ENCODE measurements around the gene KCNT2. TPM values are rescaled to one million over a fixed set of nuclear protein-coding genes. Genes with fewer than 3 reads are reported as not detected.

The KCNT2 gene
- total and polyA plus RNA-seq, 2 of the 8 experiments (the other 6 are each of a cell fraction or from before 2014, with no cell fraction given): 2.3 to 10.2 TPM

DNA sequence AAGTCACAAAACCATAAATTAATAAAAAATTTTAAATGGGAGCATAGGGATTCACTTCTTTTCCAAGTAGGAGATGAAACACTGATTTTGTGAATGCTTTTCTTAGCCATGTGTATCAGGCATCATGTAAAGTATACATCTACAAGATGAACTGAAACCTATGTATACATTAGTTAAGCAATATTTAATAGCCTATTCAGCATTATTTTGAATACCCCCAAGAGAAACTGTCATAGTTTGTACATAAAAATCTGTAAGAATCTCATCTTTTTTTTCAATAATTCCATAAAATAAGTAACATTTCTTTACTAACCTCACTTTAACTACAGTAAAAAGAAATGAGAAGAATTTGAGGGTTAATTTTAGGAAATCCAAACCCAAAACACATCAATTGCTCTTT lies 348.0 kb downstream of the KCNT2 start:
- no peak overlapping the region for H2BK120ac ChIP-seq (replicated peaks; ENCODE audit: low read depth, low read length)
- H3K9me3 ChIP-seq (ENCODE audit: insufficient read depth in 2 of 2, low read depth in 1 of 2, low read length in 1 of 2): no peaks in the 10 kb centered on the region
- no peaks in the 10 kb centered on the region for H3K79me1 ChIP-seq (ENCODE audit: low read depth, low read length)
- no peak overlapping the region for H2AK5ac ChIP-seq (ENCODE audit: low read depth, low read length)
- H3K23me2 ChIP-seq (ENCODE audit: low read depth, low read length): no peaks in the 10 kb centered on the region
- H3K27me3 ChIP-seq (replicated peaks in 1 of 4; ENCODE audit: control insufficient read depth in 3 of 4, extremely low read depth in 1 of 4, insufficient read depth in 3 of 4, low read length in 3 of 4): no peaks in the 10 kb centered on the region
- H4K20me1 ChIP-seq (replicated peaks in 1 of 2; ENCODE audit: control insufficient read depth in 1 of 2, insufficient read depth in 2 of 2, low read length in 2 of 2): no peaks in the 10 kb centered on the region
- FAIRE-seq: no peak
- no peak overlapping the region for H4K5ac ChIP-seq (ENCODE audit: insufficient read length, low read depth, low read length)
- H3K9ac ChIP-seq (replicated peaks in 1 of 4; ENCODE audit: extremely low read depth in 1 of 4, low read depth in 3 of 4, low read length in 3 of 4): no peak overlapping the region
- H3K14ac ChIP-seq (ENCODE audit: insufficient read length): no peak overlapping the region
- H3K4me1 ChIP-seq (replicated peaks in 1 of 4; ENCODE audit: control insufficient read depth in 3 of 4, insufficient read depth in 4 of 4, low read length in 3 of 4): peaks cover 0 to 4% (median 1%) of the 10 kb centered on the region in 4 experiments; a peak in 3 of 7 replicates
- ChIA-PET POLR2A (ENCODE audit: partially characterized antibody) (no interaction called here), CTCF (ENCODE audit: partially characterized antibody) (no interaction called here)
- H2BK20ac ChIP-seq (ENCODE audit: low read length): no peak overlapping the region
- no peak overlapping the region for H4K91ac ChIP-seq (replicated peaks; ENCODE audit: insufficient read length, low read length)
- no peak for TF ChIP-seq SIX5 (IDR thresholded peaks at IDR 0.05; ENCODE audit: low read depth, low read length)
- TF ChIP-seq RFX5 (IDR thresholded peaks at IDR 0.05; ENCODE audit: borderline replicate concordance, low read depth, low read length): no peak
- no peak for TF ChIP-seq CBX5 (IDR thresholded peaks at IDR 0.05; ENCODE audit: low read depth, low read length)
- TF ChIP-seq TAF7 (optimal IDR thresholded peaks at IDR 0.05; ENCODE audit: borderline replicate concordance, low read depth, low read length): no peak
- TF ChIP-seq, protein P1, sequence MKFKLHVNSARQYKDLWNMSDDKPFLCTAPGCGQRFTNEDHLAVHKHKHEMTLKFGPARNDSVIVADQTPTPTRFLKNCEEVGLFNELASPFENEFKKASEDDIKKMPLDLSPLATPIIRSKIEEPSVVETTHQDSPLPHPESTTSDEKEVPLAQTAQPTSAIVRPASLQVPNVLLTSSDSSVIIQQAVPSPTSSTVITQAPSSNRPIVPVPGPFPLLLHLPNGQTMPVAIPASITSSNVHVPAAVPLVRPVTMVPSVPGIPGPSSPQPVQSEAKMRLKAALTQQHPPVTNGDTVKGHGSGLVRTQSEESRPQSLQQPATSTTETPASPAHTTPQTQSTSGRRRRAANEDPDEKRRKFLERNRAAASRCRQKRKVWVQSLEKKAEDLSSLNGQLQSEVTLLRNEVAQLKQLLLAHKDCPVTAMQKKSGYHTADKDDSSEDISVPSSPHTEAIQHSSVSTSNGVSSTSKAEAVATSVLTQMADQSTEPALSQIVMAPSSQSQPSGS (IDR thresholded peaks at IDR 0.05; ENCODE audit: low read length): no peak
- no peak for TF ChIP-seq RXRA (IDR thresholded peaks at IDR 0.05; ENCODE audit: insufficient read depth, low read depth, low read length)
- no peak for TF ChIP-seq TEAD4 (IDR thresholded peaks at IDR 0.05; ENCODE audit: low read depth, low read length)
- no peak for TF ChIP-seq MAFK (IDR thresholded peaks at IDR 0.05; ENCODE audit: low read depth, low read length)
- TF ChIP-seq JUND (IDR thresholded peaks at IDR 0.05; ENCODE audit: low read length): no peak
- TF ChIP-seq GABPA (IDR thresholded peaks at IDR 0.05; ENCODE audit: borderline replicate concordance, insufficient read depth, low read length): no peak
- TF ChIP-seq PHF8 (conservative IDR thresholded peaks at IDR 0.05; ENCODE audit: low read depth, low read length): no peak
- no peak overlapping the region for H2BK15ac ChIP-seq (ENCODE audit: low read length)
- no peak overlapping the region for H3K4me2 ChIP-seq (ENCODE audit: insufficient read depth in 1 of 2, low read depth in 2 of 2, low read length in 2 of 2)
- no peak overlapping the region for H4K8ac ChIP-seq (ENCODE audit: extremely low read depth, insufficient read depth, low read length)
- H3K56ac ChIP-seq (replicated peaks; ENCODE audit: insufficient read length, low read depth, low read length): no peak overlapping the region
- H3K4me3 ChIP-seq (ENCODE audit: extremely low read depth in 1 of 4, insufficient read depth in 2 of 4, low read depth in 3 of 4, low read length in 4 of 4): no peak overlapping the region
- no peaks in the 10 kb centered on the region for H3K79me2 ChIP-seq (ENCODE audit: control insufficient read depth in 1 of 2, insufficient read depth in 2 of 2, low read length in 2 of 2)
- no peak overlapping the region for H3K18ac ChIP-seq (ENCODE audit: extremely low read depth, low read length)
- no peak overlapping the region for H2AFZ ChIP-seq (ENCODE audit: low read length)
- no peak overlapping the region for H2BK5ac ChIP-seq (ENCODE audit: low read depth, low read length)
- no peak overlapping the region for H3K27ac ChIP-seq (ENCODE audit: low read depth, low read length)
- no peaks in the 10 kb centered on the region for H3K36me3 ChIP-seq (ENCODE audit: control insufficient read depth in 2 of 4, insufficient read depth in 4 of 4, low read length in 3 of 4)
- no peak overlapping the region for H2BK12ac ChIP-seq (ENCODE audit: low read depth, low read length)
- DNase-seq (ENCODE audit: low read depth in 1 of 2, low spot score in 2 of 2): no peak
- no peak overlapping the region for H3K4ac ChIP-seq (replicated peaks; ENCODE audit: insufficient read length, low read depth, low read length)
- H3K23ac ChIP-seq (ENCODE audit: insufficient read length): no peak overlapping the region

All from H1 (cell line).